Measurements from ENCODE around the gene CORO1A.

CORO1A gene

GRCh38 chr16:30144017-30144416 is 39.4 kb upstream of the CORO1A start (continued):
- no peak for TF ChIP-seq ZC3H10 (CRISPR knock-in tag; IDR thresholded peaks at IDR 0.05)
- no peak for TF ChIP-seq ZNF70 (CRISPR knock-in tag; IDR thresholded peaks at IDR 0.05)
- TF ChIP-seq ZFP3 (CRISPR knock-in tag; IDR thresholded peaks at IDR 0.05): no peak
- no peak for TF ChIP-seq ZNF565 (CRISPR knock-in tag; conservative IDR thresholded peaks at IDR 0.05; ENCODE audit: low read depth)
- TF ChIP-seq TCF4 (CRISPR knock-in tag; IDR thresholded peaks at IDR 0.05; ENCODE audit: borderline replicate concordance): no peak
- no peak for TF ChIP-seq OSR1 (CRISPR knock-in tag; IDR thresholded peaks at IDR 0.05)
- TF ChIP-seq SNAI2 (CRISPR knock-in tag; IDR thresholded peaks at IDR 0.05): no peak
- TF ChIP-seq POU6F1 (CRISPR knock-in tag; IDR thresholded peaks at IDR 0.05; ENCODE audit: borderline replicate concordance, low read depth): no peak

DNA sequence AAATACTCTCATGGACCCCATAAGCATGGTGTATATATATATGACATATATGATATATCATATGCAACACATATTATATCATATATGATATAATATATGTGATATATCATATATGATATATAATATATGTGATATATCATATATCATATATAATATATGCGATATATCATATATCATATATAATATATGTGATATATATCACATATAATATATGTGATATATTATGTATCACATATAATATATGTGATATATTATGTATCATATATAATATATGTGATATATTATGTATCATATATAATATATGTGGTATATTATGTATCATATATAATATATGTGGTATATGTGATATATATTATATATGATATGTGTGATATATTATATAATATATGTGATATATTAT is 38.5 kb upstream of the CORO1A start:
- no peak for ATAC-seq
- TF ChIP-seq BACH2 (CRISPR knock-in tag; IDR thresholded peaks at IDR 0.05; ENCODE audit: borderline replicate concordance): no peak
- TF ChIP-seq ISL1 (CRISPR knock-in tag; IDR thresholded peaks at IDR 0.05): no peak
- TF ChIP-seq GLIS3 (CRISPR knock-in tag; IDR thresholded peaks at IDR 0.05): no peak
- TF ChIP-seq RARB (CRISPR knock-in tag; IDR thresholded peaks at IDR 0.05): no peak
- no peak for TF ChIP-seq PPARA (CRISPR knock-in tag; IDR thresholded peaks at IDR 0.05; ENCODE audit: borderline replicate concordance)
- TF ChIP-seq ESRRG (CRISPR knock-in tag; IDR thresholded peaks at IDR 0.05): no peak
- no peak for TF ChIP-seq ZNF565 (CRISPR knock-in tag; conservative IDR thresholded peaks at IDR 0.05; ENCODE audit: low read depth)
- no peak for TF ChIP-seq ZFP30 (CRISPR knock-in tag; IDR thresholded peaks at IDR 0.05)
- no peak for TF ChIP-seq CSDC2 (CRISPR knock-in tag; IDR thresholded peaks at IDR 0.05)
- TF ChIP-seq ZNF8 (CRISPR knock-in tag; IDR thresholded peaks at IDR 0.05): no peak
- no peak for TF ChIP-seq POU6F1 (CRISPR knock-in tag; IDR thresholded peaks at IDR 0.05; ENCODE audit: borderline replicate concordance, low read depth)
- TF ChIP-seq TOX (CRISPR knock-in tag; IDR thresholded peaks at IDR 0.05; ENCODE audit: borderline replicate concordance): no peak

- TF ChIP-seq, protein P1, sequence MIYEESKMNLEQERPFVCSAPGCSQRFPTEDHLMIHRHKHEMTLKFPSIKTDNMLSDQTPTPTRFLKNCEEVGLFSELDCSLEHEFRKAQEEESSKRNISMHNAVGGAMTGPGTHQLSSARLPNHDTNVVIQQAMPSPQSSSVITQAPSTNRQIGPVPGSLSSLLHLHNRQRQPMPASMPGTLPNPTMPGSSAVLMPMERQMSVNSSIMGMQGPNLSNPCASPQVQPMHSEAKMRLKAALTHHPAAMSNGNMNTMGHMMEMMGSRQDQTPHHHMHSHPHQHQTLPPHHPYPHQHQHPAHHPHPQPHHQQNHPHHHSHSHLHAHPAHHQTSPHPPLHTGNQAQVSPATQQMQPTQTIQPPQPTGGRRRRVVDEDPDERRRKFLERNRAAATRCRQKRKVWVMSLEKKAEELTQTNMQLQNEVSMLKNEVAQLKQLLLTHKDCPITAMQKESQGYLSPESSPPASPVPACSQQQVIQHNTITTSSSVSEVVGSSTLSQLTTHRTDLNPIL (CRISPR knock-in tag; IDR thresholded peaks at IDR 0.05; ENCODE audit: low read depth): no peak
- no peak for TF ChIP-seq TCF4 (CRISPR knock-in tag; IDR thresholded peaks at IDR 0.05; ENCODE audit: borderline replicate concordance)
- no peak for TF ChIP-seq ZNF70 (CRISPR knock-in tag; IDR thresholded peaks at IDR 0.05)
- TF ChIP-seq, protein P2, sequence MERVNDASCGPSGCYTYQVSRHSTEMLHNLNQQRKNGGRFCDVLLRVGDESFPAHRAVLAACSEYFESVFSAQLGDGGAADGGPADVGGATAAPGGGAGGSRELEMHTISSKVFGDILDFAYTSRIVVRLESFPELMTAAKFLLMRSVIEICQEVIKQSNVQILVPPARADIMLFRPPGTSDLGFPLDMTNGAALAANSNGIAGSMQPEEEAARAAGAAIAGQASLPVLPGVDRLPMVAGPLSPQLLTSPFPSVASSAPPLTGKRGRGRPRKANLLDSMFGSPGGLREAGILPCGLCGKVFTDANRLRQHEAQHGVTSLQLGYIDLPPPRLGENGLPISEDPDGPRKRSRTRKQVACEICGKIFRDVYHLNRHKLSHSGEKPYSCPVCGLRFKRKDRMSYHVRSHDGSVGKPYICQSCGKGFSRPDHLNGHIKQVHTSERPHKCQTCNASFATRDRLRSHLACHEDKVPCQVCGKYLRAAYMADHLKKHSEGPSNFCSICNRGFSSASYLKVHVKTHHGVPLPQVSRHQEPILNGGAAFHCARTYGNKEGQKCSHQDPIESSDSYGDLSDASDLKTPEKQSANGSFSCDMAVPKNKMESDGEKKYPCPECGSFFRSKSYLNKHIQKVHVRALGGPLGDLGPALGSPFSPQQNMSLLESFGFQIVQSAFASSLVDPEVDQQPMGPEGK (CRISPR knock-in tag; IDR thresholded peaks at IDR 0.05; ENCODE audit: borderline replicate concordance): no peak
- no peak for TF ChIP-seq ZFP3 (CRISPR knock-in tag; IDR thresholded peaks at IDR 0.05)
- no peak for TF ChIP-seq ZNF565 (CRISPR knock-in tag; conservative IDR thresholded peaks at IDR 0.05; ENCODE audit: low read depth)
- no peak for TF ChIP-seq ZFP30 (CRISPR knock-in tag; IDR thresholded peaks at IDR 0.05)
- no peak for TF ChIP-seq ZC3H10 (CRISPR knock-in tag; IDR thresholded peaks at IDR 0.05)
- no peak for TF ChIP-seq TOX (CRISPR knock-in tag; IDR thresholded peaks at IDR 0.05; ENCODE audit: borderline replicate concordance)
- TF ChIP-seq RARB (CRISPR knock-in tag; IDR thresholded peaks at IDR 0.05): no peak
- no peak for TF ChIP-seq SNAI2 (CRISPR knock-in tag; IDR thresholded peaks at IDR 0.05)
- no peak for TF ChIP-seq POU6F1 (CRISPR knock-in tag; IDR thresholded peaks at IDR 0.05; ENCODE audit: borderline replicate concordance, low read depth)
- no peak for TF ChIP-seq PPARA (CRISPR knock-in tag; IDR thresholded peaks at IDR 0.05; ENCODE audit: borderline replicate concordance)
- no peak for TF ChIP-seq OSR1 (CRISPR knock-in tag; IDR thresholded peaks at IDR 0.05)
- no peak for ATAC-seq
These were observed 37.7 kb upstream of the CORO1A start for GRCh38 chr16:30145657-30146056.

Data from SK-N-SH treated with all-trans-retinoic acid at 6 μM for 48 hours (cell line).